ENCODE data around the gene NFIB.

DNA sequence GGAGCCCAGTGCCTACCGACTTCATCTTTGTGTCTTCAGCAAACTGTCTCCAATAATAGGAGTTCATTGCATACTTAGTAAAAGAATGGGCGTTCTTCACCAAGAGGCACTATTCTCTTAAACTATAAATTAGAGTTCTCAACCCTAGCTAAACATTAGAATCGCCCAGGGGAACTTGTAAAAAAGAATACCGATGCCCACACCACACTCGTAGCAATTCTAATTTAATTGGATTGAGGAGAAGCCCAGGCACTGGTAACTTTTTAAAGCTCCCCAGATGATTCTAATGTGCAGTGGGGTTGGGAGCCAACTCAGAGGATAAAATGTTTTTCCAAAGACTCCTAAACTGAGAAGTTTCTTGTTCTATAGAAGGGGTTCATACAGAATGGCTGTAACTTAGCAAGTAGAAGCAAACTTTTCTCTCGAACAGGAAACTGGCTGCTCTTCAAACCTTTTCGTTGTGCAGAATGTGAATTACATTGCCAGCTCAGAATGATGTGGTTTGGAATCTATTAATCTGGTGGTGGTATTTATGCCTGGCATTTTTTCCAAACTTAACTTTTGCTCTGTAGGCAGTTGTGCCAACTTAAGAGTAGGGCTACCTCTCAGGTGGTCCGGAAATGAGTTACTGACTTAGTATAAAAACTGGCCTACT is 26.4 kb upstream of the NFIB start:
- TF ChIP-seq POLR2AphosphoS5 (IDR thresholded peaks at IDR 0.05; ENCODE audit: low read depth, low read length) (no peak), POLR2A (IDR thresholded peaks at IDR 0.05; ENCODE audit: low read depth, low read length) (no peak)
